ENCODE results near the gene HS3ST3B1. TPM values are rescaled to one million over a fixed set of nuclear protein-coding genes. Genes with fewer than 3 reads are reported as not detected.

Gene HS3ST3B1
- total and polyA plus RNA-seq, 3 donors from 2014 or later, result 1.5 to 2.1 (median 1.9) TPM

DNA sequence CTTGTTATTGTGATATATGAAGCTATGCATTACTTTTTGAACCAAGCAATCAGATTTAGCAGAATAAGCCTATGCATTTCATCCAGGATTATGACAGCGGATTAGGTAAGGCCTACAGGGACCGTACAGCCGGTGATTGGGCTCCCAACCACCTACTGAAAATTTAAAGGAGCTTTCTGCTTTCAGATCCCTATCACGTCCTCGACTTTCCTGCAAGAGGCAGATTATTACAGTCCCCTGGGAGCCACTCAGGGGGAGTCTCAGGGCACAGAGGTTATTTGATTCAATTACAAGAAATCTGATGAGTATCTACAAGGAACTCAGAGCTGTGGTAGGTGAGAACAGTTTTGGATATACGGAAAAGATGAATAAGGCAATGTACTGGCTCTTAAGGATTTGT lies 80.7 kb downstream of the HS3ST3B1 start:
- Histone ChIP-seq H3K36me3 (ENCODE audit: low read depth, missing control alignments) (no peaks in the 10 kb centered on the region), H3K4me1 (no peaks in the 10 kb centered on the region), H3K27ac (no peak overlapping the region), H3K27me3 (no peaks in the 10 kb centered on the region), H3K9me3 (no peaks in the 10 kb centered on the region), H3K4me3 (no peak overlapping the region)
- no peak for DNase-seq
- 85 to 88% methylated on average over 6 of the region's 6 CpGs for WGBS, 2 donors
- TF ChIP-seq, protein P1, sequence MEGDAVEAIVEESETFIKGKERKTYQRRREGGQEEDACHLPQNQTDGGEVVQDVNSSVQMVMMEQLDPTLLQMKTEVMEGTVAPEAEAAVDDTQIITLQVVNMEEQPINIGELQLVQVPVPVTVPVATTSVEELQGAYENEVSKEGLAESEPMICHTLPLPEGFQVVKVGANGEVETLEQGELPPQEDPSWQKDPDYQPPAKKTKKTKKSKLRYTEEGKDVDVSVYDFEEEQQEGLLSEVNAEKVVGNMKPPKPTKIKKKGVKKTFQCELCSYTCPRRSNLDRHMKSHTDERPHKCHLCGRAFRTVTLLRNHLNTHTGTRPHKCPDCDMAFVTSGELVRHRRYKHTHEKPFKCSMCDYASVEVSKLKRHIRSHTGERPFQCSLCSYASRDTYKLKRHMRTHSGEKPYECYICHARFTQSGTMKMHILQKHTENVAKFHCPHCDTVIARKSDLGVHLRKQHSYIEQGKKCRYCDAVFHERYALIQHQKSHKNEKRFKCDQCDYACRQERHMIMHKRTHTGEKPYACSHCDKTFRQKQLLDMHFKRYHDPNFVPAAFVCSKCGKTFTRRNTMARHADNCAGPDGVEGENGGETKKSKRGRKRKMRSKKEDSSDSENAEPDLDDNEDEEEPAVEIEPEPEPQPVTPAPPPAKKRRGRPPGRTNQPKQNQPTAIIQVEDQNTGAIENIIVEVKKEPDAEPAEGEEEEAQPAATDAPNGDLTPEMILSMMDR (IDR thresholded peaks at IDR 0.05), result no peak
- no peak for TF ChIP-seq POLR2A (IDR thresholded peaks at IDR 0.05)
- intact Hi-C loops (cut with DNase I; ENCODE audit: low total_unique reads), result no loop called here

DNA sequence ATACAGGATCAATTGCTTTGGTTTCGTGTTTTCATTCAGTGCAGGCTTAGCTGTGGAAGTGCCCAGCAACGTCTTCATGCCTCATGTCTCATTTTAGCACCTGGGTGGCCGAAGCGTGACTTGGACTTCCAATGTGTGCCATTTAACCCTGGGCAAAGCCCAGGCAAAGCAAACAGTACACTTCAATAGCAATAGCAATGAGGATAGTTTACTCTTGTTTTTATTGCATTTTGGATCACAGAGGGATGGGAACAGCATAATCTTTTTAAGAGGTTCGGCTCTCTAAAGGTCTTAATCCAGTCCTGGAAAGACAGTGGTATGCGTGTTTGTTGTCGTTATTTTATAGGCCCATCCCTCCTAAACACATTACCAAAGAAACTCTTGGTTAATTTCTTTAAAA lies 86.2 kb downstream of the HS3ST3B1 start:
- Histone ChIP-seq H3K36me3 (ENCODE audit: low read depth, missing control alignments) (no peaks in the 10 kb centered on the region), H3K4me3 (no peak overlapping the region), H3K4me1 (no peaks in the 10 kb centered on the region), H3K27ac (no peak overlapping the region), H3K9me3 (no peaks in the 10 kb centered on the region), H3K27me3 (no peaks in the 10 kb centered on the region)
- DNase-seq, result no peak
- TF ChIP-seq, protein P1 (IDR thresholded peaks at IDR 0.05), result no peak
- TF ChIP-seq POLR2A (IDR thresholded peaks at IDR 0.05), result no peak
- intact Hi-C loops (cut with DNase I; ENCODE audit: low total_unique reads), result no loop called here
- WGBS, 2 donors, result 87% methylated on average over 7 of the region's 7 CpGs

DNA sequence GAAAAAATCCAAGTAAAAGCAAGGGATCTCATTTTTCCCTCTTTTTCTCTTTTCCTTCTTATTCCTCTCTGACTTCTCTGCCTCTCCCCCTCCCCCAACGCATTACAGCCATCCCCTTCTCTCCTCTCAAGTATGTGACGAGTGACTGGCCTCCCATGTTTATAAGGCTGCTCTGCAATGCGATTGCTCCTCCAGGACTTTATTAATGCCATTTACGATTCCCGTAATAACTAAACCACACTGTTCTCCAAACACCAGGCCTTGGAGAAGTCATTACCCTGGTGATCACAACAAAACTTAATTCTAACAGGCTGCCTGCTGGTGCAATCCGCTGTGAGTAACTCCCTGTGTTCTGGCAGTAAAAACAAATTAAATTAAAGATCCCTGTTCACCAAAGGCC lies 88.8 kb downstream of the HS3ST3B1 start:
- 65 to 66% methylated on average over 6 of the region's 6 CpGs for WGBS, 2 donors
- no peak overlapping the region for H3K27ac ChIP-seq
- no peaks in the 10 kb centered on the region for H3K27me3 ChIP-seq
- no peaks in the 10 kb centered on the region for H3K4me1 ChIP-seq
- intact Hi-C loops (cut with DNase I; ENCODE audit: low total_unique reads), result no loop called here
- H3K36me3 ChIP-seq (ENCODE audit: low read depth, missing control alignments), result no peaks in the 10 kb centered on the region
- no peak for TF ChIP-seq POLR2A (IDR thresholded peaks at IDR 0.05)
- TF ChIP-seq, protein P1 (IDR thresholded peaks at IDR 0.05), result no peak
- H3K4me3 ChIP-seq, result no peak overlapping the region
- H3K9me3 ChIP-seq, result no peaks in the 10 kb centered on the region
- no peak for DNase-seq

DNA sequence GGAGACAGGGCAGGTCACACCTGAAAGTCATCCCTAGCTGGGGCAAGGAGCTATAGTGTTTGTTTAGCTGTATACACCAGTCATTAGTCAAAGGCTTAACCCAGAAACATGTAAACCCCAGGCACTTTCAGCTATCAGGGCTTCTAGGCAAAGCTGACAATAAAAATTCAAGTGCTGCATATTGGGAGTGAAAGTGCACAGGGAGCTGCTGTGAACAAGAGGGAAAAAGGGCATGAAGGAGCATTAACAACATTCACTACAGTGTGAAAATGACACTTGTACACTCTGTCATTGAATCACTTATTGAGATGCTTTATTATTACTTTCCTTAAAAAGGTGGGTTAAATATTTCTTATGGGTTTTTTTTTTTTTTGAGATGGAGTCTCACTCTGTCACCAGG lies 92.8 kb downstream of the HS3ST3B1 start:
- Histone ChIP-seq H3K4me1 (no peaks in the 10 kb centered on the region), H3K27ac (no peak overlapping the region), H3K9me3 (no peaks in the 10 kb centered on the region), H3K36me3 (ENCODE audit: low read depth, missing control alignments) (no peaks in the 10 kb centered on the region), H3K4me3 (no peak overlapping the region), H3K27me3 (no peaks in the 10 kb centered on the region)
- TF ChIP-seq, protein P1 (IDR thresholded peaks at IDR 0.05), result no peak
- no peak for TF ChIP-seq POLR2A (IDR thresholded peaks at IDR 0.05)
- DNase-seq, result no peak
- intact Hi-C loops (cut with DNase I; ENCODE audit: low total_unique reads), result no loop called here

DNA sequence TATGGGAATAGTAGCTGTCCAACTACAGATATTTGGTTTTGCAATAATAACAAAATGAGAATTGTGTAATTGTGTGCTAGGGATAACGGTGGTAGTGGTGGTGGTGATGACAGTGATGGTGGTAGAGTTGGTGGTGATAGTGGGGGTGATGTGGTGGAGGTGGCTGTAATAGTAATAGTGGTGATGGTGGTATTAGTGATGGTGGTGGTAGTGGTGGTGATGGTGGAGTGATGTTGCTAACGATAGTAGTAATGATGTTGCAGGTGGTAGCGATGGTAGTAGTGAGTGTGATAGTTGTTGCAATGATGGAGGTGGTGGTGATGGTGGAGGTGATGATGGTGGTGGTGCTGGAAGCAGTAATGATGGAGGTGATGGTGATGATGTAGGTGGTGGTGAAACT lies 94.4 kb downstream of the HS3ST3B1 start:
- no peaks in the 10 kb centered on the region for H3K36me3 ChIP-seq (ENCODE audit: low read depth, missing control alignments)
- H3K4me1 ChIP-seq, result no peaks in the 10 kb centered on the region
- TF ChIP-seq POLR2A (IDR thresholded peaks at IDR 0.05), result no peak
- TF ChIP-seq, protein P1 (IDR thresholded peaks at IDR 0.05), result no peak
- 75 to 93% methylated on average over 3 of the region's 3 CpGs for WGBS, 2 donors
- no peak overlapping the region for H3K4me3 ChIP-seq
- H3K27me3 ChIP-seq, result no peaks in the 10 kb centered on the region
- DNase-seq, result no peak
- intact Hi-C loops (cut with DNase I; ENCODE audit: low total_unique reads), result no loop called here
- H3K9me3 ChIP-seq, result no peaks in the 10 kb centered on the region
- no peak overlapping the region for H3K27ac ChIP-seq
